ENCODE measurements around the gene PECR. TPM values are rescaled to one million over a fixed set of nuclear protein-coding genes. Genes with fewer than 3 reads are reported as not detected.

The PECR gene
- total and polyA plus RNA-seq, 2 donors (not counting 1 experiment from before 2014, with no cell fraction given) = 9.5 to 16.5 TPM

- ATAC-seq (ENCODE audit: low read depth) = no peak
- H3K9ac ChIP-seq (ENCODE audit: low read length) = no peak overlapping the region
- intact Hi-C loops (cut with micrococcal nuclease) = no loop called here
- no peaks in the 10 kb centered on the region for H4K20me1 ChIP-seq (ENCODE audit: control insufficient read depth, insufficient read depth, low read length, poor library complexity, severe bottlenecking)
- H3K36me3 ChIP-seq (replicated peaks in 1 of 2; ENCODE audit: control extremely low read depth in 1 of 2, control insufficient read depth in 1 of 2, extremely low read depth in 1 of 2, insufficient read depth in 2 of 2, low read length in 1 of 2) = no peaks in the 10 kb centered on the region
- 100% methylated on average over 1 of the region's 2 CpGs for WGBS (ENCODE audit: insufficient coverage)
- H3K4me1 ChIP-seq (ENCODE audit: control insufficient read depth in 2 of 2, insufficient read depth in 2 of 2, low read length in 2 of 2) = peaks cover 30 to 40% of the 10 kb centered on the region in 2 donors
- CTCF ChIA-PET = no interaction called here
- no peak overlapping the region for H3K4me2 ChIP-seq (replicated peaks; ENCODE audit: low read depth, low read length, poor library complexity, severe bottlenecking)
- no peak for TF ChIP-seq EZH2 (IDR thresholded peaks at IDR 0.05; ENCODE audit: borderline replicate concordance, insufficient read depth, low read depth, low read length, poor library complexity, severe bottlenecking)
- TF ChIP-seq CTCF (IDR thresholded peaks at IDR 0.05) = no peak
- no peak overlapping the region for H3K4me3 ChIP-seq (ENCODE audit: control extremely low read depth in 1 of 5, extremely low read depth in 1 of 5, insufficient read depth in 1 of 5, low read depth in 2 of 5, low read length in 4 of 5)
- no peak overlapping the region for H2AFZ ChIP-seq (ENCODE audit: insufficient read depth, low read depth, low read length, poor library complexity, severe bottlenecking)
- H3K9me3 ChIP-seq (ENCODE audit: control extremely low read depth in 1 of 3, control insufficient read depth in 2 of 3, insufficient read depth in 1 of 3, low read length in 2 of 3) = no peaks in the 10 kb centered on the region
- Mint-ChIP-seq H3K27ac (no peak overlapping the region), H3K27me3 (no peaks in the 10 kb centered on the region), H3K9me3 (ENCODE audit: insufficient read depth) (no peaks in the 10 kb centered on the region), H3K4me3 (no peak overlapping the region), H3K4me1 (peaks cover 43% of the 10 kb centered on the region)
- no peak overlapping the region for H3K27ac ChIP-seq (ENCODE audit: low read length in 2 of 2)
- DNase-seq = no peak
- H3K79me2 ChIP-seq (ENCODE audit: control insufficient read depth, insufficient read depth, low read length) = peaks cover 15% of the 10 kb centered on the region
- H3K27me3 ChIP-seq (replicated peaks in 1 of 4; ENCODE audit: control extremely low read depth in 1 of 4, control insufficient read depth in 3 of 4, insufficient read depth in 4 of 4, low read length in 3 of 4) = no peaks in the 10 kb centered on the region
- POLR2A ChIA-PET = no interaction called here
Observed at GRCh38 chr2:216002693-216003092, 78.9 kb downstream of the PECR start.

- no peak overlapping the region for H2AFZ ChIP-seq (ENCODE audit: insufficient read depth, low read depth, low read length, poor library complexity, severe bottlenecking)
- TF ChIP-seq CTCF (IDR thresholded peaks at IDR 0.05) (no peak), EZH2 (IDR thresholded peaks at IDR 0.05; ENCODE audit: borderline replicate concordance, insufficient read depth, low read depth, low read length, poor library complexity, severe bottlenecking) (no peak)
- no peak overlapping the region for H3K9ac ChIP-seq (ENCODE audit: low read length)
- H3K79me2 ChIP-seq (ENCODE audit: control insufficient read depth, insufficient read depth, low read length) = peaks cover 15% of the 10 kb centered on the region
- H3K4me1 ChIP-seq (ENCODE audit: control insufficient read depth in 2 of 2, insufficient read depth in 2 of 2, low read length in 2 of 2) = peaks cover 30 to 40% of the 10 kb centered on the region in 2 donors
- ChIA-PET POLR2A (no interaction called here), CTCF (no interaction called here)
- H3K27me3 ChIP-seq (replicated peaks in 1 of 4; ENCODE audit: control extremely low read depth in 1 of 4, control insufficient read depth in 3 of 4, insufficient read depth in 4 of 4, low read length in 3 of 4) = no peaks in the 10 kb centered on the region
- H3K36me3 ChIP-seq (replicated peaks in 1 of 2; ENCODE audit: control extremely low read depth in 1 of 2, control insufficient read depth in 1 of 2, extremely low read depth in 1 of 2, insufficient read depth in 2 of 2, low read length in 1 of 2) = peaks cover 0 to under 1% of the 10 kb centered on the region in 2 experiments
- ATAC-seq (ENCODE audit: low read depth) (no peak), DNase-seq (no peak)
- Mint-ChIP-seq H3K4me3 (no peak overlapping the region), H3K27ac (no peak overlapping the region), H3K4me1 (peaks cover 41% of the 10 kb centered on the region), H3K9me3 (ENCODE audit: insufficient read depth) (no peaks in the 10 kb centered on the region), H3K27me3 (no peaks in the 10 kb centered on the region)
- no peak overlapping the region for H3K27ac ChIP-seq (ENCODE audit: low read length in 2 of 2)
- no peak overlapping the region for H3K4me2 ChIP-seq (replicated peaks; ENCODE audit: low read depth, low read length, poor library complexity, severe bottlenecking)
- H4K20me1 ChIP-seq (ENCODE audit: control insufficient read depth, insufficient read depth, low read length, poor library complexity, severe bottlenecking) = no peaks in the 10 kb centered on the region
- H3K9me3 ChIP-seq (ENCODE audit: control extremely low read depth in 1 of 3, control insufficient read depth in 2 of 3, insufficient read depth in 1 of 3, low read length in 2 of 3) = no peaks in the 10 kb centered on the region
- H3K4me3 ChIP-seq (ENCODE audit: control extremely low read depth in 1 of 5, extremely low read depth in 1 of 5, insufficient read depth in 1 of 5, low read depth in 2 of 5, low read length in 4 of 5) = no peak overlapping the region
- intact Hi-C loops (cut with micrococcal nuclease) = no loop called here
- WGBS (ENCODE audit: insufficient coverage) = 30% methylated on average over 5 of the region's 5 CpGs
Observed at GRCh38 chr2:216002101-216002678, 79.4 kb downstream of the PECR start.

All from B cell (primary cell).